AG08396 (cell line): Measurements from ENCODE around the gene ASTN1.

Experiments
- DNase-seq: peaks from one replicate; pipeline ENCODE4 v3.0.0; 2012; ENCODE audit warnings: low spot score, mixed read lengths

ASTN1 gene

DNA sequence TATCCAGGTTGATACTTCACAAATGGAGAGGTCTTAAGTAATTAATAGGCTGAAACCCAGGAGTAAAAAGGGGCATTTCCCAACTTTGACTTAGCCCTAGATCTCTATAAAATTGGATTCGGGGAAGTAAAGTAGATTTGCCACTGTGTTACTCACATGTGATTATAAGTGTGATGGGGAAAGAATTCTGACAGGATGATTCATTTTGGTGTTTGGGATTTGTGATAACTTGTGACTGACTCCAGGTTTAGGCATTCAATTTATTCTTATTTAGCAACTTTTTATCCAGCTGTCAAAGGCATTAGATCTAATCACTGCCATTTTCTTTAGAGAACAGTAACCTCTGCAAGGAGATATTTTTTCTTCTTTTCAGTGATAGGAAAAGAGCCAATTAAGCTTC lies 175.5 kb downstream of the ASTN1 start:
- no peak for DNase-seq

DNA sequence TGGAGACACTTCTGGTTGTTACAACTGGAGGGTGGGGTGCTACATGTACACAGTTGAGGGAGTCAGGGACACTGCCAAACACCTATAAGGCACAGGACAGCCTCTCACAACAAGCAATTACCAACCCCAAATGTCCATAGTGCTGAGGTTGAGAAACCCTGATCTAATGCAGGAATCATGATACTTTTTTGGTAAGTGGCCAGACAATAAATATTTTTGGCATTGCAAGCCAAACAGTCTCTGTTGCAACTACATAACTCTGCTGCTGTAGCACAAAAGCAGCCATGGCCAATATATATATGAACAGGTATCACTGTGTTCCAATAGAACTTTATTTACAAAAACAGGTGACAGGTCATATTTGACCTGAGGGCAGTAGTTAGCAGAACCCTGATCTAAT lies 177.5 kb downstream of the ASTN1 start:
- DNase-seq = no peak

DNA sequence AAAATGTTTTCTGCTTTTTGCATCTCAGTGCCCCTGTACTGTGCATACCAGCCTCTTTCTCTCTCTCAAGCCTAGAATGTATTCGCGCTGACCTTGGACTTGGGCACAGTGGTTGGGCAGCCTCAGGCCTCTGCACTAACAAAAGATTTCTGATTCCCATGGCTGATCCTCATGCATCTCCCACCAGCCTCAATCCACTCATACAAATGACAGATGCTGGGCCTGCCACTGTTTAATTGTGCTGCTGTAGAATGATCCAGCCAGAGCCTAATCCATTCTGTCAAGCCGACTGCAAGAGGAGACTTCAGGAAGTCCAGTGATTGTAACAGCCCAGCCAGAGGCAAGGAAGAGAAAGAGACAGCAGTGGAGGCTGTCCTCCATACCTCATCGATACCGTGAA lies 180.8 kb downstream of the ASTN1 start:
- no peak for DNase-seq

DNA sequence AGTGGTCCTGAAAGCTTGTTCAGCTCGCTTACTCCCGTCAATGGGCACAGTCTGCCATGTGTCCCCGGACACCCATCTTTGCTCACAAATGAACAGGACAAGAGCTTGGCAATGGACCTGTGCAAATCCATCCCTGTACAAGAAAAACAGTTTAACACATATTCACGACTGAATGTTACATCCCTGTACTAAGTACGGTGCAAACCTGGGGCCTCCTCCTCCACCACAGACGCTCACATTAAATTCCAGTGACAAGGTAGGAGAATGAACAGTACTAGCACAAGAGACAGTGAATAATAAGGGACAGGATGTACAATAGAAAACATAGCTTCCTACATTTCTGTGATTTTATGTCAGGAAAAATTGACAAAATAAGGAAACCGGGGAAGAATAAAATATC lies 187.7 kb downstream of the ASTN1 start:
- DNase-seq = no peak

DNA sequence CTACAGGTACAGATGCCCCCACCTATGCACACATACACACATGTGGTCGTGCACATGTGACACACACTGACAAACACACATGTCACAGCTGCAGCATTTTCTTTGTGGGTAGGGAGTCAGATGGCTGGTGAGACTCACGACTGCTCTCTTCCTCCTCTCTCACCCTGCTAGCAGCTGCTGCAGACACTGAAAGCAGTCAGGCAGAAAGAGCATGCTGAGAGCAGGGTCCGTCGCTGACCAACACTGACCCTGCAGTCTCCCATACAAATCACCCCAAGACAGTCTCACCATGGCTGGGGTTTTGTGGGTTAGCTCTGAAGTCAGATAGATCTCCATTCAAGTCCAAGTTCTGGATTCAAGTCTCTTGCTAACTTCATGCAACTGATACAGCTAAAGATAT lies 188.3 kb downstream of the ASTN1 start:
- no peak for DNase-seq

DNA sequence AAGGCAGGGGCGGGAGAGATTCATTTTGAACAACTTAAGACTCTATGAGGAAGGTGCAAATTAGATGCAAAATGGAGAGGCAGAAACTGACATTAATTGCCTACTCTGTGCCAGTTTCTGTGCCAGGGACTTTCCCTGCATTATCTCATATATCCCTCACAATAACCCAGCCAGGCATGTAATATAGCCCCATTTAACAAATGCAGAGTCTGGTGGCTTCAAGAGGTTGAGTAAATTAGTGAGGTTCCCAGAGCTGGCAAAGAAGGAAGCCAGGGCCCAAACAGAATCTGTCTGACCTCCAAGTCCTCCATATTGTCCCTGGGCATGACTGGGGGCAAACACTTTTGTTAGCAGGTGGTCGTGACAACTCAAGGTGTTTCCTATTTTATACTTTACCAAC lies 199.8 kb downstream of the ASTN1 start:
- DNase-seq = no peak

DNA sequence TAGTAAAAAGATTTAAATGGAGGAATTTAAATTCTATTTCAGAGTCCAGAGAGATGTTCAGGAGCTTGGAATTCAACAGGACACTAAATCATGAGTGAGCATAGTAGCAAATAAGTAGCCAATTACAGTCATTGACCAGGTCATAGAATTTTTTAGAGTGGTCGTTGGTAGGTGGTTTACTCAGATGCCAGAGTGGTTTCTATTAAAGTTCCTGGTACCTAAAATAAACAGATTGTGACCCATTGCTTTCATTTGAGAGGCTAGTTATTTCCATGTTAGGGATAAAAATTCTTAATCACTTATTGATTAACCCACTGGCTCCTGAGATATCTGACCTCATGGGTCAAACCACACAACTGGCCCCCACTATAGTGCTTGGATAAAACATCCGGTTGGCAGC lies 201.3 kb downstream of the ASTN1 start:
- DNase-seq = no peak

DNA sequence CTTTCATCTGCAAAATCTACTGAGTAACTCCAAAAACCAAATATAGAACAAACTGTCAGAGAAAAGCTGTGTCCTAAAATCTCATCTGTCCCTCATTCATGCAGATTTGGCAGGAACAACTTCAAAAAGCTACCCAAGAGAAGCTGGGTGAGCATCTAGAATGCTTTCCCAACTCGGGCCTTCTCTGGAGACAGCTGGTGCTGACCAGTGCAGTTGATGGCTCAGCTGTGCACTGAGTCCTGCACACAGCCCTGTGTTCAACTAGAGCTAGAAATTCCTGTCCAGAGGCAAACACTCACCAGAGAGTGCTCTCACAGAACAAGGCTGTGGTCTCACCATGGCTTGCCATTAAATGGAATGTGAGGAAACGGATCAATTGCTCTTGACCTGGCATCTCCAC lies 202.8 kb downstream of the ASTN1 start:
- no peak for DNase-seq

DNA sequence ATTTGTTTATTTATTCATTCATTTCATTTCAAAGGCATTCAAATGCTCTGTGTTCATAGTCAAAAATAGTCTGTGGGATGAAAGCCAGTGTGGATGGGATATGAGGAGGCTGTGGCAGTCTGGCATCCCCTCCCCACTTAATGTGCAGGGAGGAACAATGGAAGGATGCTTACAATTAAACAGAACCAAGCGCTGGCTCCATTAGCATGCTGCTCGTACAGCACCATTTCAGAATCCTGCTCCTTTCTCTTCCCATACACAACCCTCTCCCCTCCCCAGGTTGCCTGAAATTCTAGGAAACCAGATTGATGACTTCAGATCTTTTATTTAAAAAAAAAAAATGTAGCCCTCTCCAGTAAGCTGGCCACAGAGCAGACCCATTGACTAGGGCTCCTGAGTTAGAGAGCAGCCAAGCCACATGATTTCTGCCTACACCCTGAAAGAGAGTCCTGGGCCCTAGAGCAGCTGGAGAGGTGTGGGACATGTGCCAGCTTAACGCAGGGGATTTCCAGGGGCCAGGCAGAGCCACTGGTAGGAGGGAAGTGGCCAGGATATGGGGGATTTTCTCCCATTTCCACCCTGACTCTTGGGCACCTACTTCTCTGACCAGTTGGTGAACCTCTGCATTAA lies 205.2 kb downstream of the ASTN1 start:
- no peak for DNase-seq

DNA sequence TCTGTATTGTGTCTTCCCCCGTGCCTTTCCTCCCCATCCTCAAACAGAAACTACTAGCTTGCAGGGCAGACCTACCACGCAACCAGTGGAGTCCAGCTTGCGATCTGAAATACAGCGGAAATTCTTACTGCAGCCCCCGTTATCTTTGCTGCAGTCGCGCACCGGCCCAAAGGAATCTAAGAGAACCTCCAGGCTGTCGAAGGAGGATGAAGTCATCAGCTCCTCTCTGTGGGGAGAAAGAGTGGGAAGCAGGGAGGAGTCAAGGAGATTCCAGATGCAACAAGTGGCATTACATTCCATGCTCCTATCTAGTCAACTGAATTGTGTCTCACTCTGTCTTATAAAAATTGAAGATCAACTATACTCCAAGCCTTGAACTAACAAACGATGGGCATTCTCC lies 206.9 kb downstream of the ASTN1 start:
- no peak for DNase-seq

DNA sequence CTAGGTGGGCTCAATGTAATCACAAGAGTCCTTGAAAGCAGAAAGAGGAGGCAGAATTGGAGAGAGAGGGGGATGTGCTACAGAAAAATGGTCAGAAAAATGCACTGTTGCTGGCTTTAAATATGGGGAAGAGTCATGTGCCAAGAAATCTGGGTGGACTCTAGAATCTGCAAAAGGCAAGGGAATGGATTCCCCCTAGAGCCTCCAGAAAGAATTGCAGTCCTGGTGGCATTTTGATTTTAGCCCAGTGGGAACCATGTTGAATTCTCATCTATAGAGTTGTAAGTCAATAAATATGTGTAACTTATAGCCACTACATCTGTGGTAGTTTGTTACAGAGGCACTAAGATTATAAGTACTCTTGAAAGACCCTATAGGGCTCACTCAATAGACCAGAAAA lies 210.3 kb downstream of the ASTN1 start:
- DNase-seq = no peak

DNA sequence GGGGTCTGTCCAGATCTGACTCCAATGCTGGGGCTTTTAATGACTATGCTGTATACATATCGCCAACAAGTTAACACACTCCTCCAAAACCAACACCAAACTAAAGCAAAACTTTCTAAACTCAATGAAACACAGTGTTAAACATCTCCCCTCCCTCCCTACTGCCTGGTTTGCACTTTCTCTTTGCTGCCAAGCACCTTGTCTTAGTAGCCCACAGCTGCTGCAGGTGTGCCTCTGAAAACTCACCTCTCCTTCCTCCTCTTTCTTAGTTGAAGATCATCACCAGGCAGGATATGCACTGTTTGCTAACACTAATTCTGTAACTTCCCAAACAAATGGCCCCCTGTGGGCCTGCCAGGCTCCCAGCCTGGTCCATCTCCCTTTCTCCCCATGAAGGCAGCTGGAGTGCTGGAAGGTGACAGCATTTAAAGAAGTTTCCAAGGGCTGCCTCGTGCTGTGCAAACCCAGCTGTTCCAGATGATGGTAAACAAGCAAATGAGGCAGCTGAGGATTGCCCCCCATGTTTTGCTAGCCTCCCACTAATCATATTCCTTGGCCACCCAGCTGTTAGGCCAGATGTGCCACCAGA lies 213.7 kb downstream of the ASTN1 start:
- no peak for DNase-seq

DNA sequence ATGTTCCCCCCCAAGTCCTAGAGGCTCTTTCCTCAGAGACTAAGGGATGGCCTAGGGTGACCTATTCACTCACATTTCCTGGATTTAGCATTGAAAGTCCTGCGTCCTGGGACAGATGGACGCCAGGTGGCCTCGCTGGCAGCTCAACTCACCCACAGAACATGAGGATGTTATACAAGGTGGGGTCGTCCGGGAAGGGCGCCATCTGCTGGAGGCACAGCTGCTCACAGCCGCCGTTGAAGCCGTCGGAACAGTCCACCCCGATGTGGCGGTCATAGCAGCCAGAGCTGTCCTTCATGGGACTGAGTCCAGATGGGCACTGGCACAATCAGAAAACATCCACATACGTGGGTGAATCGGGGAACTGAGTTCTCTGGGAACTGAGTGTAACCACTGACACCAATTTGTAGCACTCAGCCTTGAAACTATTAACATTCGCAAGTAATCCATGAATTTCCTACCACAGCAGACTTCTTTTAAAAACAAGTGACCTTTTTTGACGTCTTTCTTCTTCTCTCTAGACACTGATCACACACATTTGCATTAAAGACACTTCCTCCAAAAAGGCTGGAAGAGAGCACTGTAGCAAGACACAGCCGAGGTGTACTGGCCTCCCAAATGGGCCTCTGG lies 215.4 kb downstream of the ASTN1 start:
- DNase-seq = peak; percentile 11

DNA sequence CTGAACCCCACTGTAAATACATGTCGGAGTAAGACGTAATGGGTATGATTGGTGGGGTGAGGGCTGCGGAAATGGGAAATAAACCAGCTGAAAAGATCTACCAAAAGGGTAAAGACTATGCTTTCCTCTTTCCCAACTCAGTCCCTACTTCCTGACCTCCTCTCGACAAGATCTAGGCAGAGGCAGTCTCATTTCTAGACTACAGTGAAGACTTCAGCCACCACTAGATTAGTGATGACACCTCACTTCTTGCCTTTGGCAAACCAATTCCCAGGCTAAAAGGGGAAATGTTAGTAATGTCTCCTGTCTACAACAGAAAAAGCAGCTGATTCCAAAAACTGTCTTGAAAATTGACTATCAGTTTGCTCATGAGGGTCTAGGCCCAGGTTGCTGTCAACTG lies 219.9 kb downstream of the ASTN1 start:
- no peak for DNase-seq

DNA sequence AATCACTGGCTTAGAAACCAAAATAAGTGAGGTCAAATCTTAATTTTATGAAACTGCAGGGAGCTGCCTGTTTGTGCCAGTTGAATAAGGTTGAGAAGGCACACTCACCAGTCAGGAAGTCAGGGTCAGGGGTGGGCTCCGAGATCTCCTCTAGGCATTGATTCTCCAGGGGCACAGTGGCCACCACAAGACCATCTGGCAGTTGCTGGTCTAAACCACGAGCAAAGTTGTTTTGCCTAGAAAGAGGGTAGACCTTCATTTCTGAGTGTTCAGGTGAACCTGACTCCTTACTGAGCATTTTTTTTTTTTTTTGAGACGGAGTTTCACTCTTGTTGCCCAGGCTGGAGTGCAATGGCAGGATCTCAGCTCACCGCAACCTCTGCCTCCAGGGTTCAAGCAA lies 220.7 kb downstream of the ASTN1 start:
- DNase-seq = no peak

DNA sequence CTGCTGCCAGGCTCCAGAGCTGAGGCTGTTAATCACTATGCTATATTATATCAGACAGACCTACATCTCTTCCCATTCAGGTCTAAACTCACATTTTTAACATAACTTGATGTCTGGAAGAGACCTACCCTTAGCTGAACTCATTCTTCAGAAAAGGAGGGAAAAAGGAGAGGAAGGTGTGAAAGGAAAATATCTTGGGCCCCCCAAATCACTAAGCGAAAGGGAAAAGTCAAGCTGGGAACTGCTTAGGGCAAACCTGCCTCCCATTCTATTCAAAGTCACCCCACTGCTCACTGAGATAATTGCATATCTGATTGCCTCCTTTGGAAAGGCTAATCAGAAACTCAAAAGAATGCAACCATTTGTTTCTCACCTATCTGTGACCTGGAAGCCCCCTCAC lies 222.2 kb downstream of the ASTN1 start:
- no peak for DNase-seq

DNA sequence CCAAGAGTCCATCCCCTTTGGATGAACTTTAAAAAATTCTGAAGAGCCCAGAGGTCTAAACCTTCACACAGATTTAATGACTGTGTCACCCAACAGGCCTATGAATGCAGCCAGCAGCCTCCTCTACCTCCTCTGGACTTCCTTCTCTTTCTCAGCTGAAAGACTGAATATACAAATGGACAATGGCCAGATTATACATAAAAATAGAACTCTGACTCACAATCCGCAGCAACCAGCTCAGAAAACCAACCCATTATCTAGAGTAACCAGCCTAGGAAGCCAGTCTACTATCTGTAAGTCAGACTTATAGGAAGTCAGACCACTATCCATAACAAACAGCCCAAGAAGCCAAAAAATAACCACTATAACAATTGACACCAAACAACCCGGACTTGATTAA lies 224.5 kb downstream of the ASTN1 start:
- DNase-seq = no peak

DNA sequence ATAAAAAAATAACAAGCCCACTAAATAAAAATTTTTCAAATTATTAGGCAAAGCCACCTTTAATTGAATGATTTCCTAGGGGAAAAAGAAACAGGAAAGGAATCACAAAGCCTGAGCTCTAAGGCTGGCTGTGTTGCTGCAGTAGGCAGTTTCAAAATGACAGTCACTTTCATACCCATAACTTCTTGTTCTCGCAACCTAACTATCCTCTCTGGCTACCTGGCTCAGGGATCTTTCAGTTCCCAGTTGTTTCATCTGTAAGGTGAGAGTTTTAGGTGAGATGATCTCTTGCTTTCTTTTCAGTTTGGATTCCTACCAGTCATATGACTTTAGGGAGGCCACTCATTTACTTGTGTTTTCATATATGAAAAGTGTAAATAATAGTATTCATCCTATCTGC lies 226.1 kb downstream of the ASTN1 start:
- no peak for DNase-seq

DNA sequence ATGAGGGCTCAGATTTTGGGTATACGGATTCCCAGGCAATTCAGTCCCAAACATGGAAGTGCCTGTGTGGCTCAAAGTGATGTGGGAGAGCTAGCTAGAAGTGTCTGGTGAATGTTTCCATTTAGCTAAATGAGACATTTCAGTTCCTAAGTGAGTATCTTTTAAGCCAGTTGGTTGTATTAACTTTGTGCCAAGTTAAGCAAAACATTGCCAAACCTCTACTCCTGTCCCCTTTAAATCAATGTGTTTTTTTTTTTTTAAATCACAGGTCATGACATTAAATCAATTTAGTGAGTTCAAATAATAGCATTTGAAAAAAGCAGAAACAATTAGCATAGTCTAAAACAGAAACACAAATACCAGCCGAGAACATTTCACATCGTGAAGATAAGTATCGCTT lies 230.1 kb downstream of the ASTN1 start:
- no peak for DNase-seq

DNA sequence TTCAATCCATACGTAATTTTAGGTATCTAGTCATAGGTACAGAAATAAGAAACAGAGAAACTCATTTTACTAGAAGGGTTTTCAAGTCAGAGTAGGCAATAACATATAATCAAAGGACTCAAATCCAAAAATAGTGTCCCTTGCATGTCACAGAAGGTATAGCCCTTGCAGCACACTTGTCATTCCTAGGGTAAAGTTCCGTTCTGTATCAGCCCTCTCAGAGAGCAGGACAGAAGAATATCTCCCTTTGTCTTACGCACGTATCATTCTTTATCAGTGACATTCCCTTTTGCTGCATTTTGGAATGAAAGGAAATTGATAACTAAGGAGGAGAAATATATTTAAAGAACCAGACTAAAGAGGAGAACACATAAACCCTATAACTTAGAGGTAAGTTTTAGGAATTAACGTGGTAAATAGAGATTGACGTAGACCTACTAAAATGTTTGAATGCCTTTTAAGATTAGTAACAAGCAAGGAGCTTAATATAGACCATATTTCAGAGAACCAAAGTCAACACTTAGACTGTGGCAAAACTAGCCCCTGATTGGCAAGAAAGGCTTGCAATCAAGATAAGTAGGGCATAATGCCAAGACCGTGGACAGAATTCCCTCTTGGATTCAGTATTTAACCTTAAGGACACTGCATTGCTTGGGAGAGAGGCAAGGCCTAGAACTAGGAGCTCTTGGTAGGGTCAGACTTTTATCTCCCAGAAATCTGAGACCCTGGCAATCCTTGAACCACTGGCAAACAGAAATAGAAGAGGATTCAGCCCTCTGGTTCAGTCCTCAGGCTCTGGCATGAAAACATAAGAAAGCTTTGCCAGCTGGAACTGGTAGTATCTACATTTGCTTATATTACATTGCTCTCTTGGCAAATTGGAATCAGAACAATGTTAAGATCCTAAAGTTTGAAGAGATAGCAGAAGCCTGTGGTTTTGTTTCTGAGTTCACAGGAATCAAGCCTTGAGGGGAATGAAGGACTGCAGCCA lies 232.1 kb downstream of the ASTN1 start:
- no peak for DNase-seq

DNA sequence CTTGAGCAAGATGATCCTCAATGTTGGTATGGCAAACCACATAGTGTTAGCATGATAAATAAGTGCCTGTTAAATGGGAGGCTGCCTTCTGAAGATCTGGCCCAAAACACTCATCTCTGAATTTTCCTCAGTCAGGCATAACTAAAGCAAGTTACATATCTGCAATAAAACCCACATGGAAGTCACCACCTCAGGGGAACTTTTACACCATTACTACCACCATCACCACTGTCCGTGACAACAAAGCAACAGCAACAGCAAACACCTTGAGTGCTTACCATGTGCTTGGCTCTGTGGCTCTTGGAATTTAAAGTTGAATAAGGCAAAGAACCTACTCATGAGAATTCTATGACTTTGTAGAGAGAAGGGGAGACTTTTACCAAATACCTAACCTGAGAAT lies 233.0 kb downstream of the ASTN1 start:
- no peak for DNase-seq

DNA sequence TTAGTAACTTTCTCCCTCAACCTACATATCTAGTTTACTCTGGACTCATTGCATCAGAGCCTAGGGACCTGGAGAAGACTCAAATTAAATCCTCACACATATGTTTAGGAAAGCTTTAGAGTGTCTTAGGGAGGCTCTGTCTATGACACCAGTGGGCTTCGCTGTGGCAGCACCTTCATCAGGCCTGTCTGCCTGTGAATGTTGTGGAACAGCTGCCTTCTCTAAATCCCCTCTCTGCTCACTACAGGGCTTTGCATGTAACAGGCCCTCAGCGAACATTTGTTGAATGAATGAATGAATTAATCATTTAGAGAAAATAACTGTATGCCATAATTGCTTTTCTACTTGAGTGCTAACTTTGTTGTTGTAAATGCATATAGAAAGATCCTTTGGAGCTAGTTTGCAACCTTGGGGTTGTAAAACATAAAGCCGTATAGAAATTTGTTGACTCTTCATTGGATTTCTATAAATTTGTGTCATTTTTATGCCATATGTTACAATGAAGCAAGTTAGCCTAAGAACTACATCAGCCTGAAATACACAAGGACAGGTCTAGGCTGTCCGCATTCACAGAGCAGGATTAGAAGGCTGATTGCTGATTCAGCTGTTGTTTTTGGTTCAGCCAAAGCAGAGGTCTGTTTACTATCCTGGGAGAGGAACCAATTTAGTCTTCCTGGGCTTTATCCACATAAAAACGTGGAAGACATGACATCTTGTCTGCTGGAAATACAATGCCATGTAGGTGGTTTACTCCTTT lies 238.0 kb downstream of the ASTN1 start:
- no peak for DNase-seq
